Measurements from ENCODE around the gene IGFL4. TPM values are rescaled to one million over a fixed set of nuclear protein-coding genes. Genes with fewer than 3 reads are reported as not detected.

Gene IGFL4
- total and polyA plus RNA-seq, 2 of the 13 experiments (the other 11 are each of a cell fraction or from before 2014, with no cell fraction given), result 1.2 to 1.4 TPM

DNA sequence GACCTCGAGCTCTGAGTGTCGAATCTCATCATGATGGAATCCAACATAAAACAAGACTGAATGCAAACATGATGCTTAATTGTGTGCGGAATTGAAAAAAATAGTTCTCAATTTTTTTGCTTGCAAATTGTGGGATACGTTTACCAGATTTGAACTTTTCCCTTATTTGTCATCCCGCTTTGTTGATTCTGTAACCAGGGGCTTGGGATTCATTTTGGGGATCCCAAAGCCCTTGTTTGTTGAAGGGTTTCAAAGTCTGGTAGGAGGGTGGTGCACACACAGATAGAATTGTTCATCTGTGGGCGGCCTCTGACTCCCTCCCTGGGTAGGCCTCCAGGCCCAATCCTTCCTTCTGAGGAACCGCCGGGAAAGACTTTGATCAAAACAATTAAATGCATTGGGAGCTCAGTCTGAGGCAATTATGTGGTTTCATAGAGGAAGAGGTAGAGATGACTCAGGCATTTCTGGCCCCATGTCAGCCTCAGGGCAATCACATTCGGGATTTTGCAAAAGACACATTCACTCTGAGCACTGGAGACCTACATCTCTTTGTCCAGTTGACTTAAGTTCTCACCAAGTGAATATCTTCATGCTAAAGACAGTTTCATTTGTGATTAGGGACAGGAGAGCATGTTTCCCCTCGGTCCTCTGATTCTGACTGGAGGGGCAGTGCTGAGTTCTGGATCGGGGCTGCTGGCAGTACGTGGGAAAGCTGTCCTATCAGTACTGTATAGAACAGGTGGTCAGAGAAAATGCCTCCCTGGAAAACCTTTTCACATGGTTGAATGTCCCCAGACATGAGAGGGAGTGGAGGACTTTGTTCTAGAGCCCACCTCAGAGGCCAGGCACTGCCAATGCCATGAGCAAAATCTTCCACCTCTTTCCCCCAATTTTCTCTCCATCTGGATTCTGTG, 27.8 kb upstream of the IGFL4 start (continued):
- TF ChIP-seq, protein P1, sequence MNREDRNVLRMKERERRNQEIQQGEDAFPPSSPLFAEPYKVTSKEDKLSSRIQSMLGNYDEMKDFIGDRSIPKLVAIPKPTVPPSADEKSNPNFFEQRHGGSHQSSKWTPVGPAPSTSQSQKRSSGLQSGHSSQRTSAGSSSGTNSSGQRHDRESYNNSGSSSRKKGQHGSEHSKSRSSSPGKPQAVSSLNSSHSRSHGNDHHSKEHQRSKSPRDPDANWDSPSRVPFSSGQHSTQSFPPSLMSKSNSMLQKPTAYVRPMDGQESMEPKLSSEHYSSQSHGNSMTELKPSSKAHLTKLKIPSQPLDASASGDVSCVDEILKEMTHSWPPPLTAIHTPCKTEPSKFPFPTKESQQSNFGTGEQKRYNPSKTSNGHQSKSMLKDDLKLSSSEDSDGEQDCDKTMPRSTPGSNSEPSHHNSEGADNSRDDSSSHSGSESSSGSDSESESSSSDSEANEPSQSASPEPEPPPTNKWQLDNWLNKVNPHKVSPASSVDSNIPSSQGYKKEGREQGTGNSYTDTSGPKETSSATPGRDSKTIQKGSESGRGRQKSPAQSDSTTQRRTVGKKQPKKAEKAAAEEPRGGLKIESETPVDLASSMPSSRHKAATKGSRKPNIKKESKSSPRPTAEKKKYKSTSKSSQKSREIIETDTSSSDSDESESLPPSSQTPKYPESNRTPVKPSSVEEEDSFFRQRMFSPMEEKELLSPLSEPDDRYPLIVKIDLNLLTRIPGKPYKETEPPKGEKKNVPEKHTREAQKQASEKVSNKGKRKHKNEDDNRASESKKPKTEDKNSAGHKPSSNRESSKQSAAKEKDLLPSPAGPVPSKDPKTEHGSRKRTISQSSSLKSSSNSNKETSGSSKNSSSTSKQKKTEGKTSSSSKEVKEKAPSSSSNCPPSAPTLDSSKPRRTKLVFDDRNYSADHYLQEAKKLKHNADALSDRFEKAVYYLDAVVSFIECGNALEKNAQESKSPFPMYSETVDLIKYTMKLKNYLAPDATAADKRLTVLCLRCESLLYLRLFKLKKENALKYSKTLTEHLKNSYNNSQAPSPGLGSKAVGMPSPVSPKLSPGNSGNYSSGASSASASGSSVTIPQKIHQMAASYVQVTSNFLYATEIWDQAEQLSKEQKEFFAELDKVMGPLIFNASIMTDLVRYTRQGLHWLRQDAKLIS (CRISPR knock-in tag; IDR thresholded peaks at IDR 0.05), result no peak
- TF ChIP-seq TP53 (CRISPR knock-in tag; conservative IDR thresholded peaks at IDR 0.05), result no peak
- no peak for TF ChIP-seq TOE1 (CRISPR knock-in tag; IDR thresholded peaks at IDR 0.05)
- TF ChIP-seq, protein P2, sequence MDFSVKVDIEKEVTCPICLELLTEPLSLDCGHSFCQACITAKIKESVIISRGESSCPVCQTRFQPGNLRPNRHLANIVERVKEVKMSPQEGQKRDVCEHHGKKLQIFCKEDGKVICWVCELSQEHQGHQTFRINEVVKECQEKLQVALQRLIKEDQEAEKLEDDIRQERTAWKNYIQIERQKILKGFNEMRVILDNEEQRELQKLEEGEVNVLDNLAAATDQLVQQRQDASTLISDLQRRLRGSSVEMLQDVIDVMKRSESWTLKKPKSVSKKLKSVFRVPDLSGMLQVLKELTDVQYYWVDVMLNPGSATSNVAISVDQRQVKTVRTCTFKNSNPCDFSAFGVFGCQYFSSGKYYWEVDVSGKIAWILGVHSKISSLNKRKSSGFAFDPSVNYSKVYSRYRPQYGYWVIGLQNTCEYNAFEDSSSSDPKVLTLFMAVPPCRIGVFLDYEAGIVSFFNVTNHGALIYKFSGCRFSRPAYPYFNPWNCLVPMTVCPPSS (IDR thresholded peaks at IDR 0.05), result no peak
- TF ChIP-seq ZNF563 (CRISPR knock-in tag; IDR thresholded peaks at IDR 0.05), result no peak
- no peak for TF ChIP-seq HNRNPL (IDR thresholded peaks at IDR 0.05; ENCODE audit: low read depth, low read length)
- TF ChIP-seq SATB2 (CRISPR knock-in tag; IDR thresholded peaks at IDR 0.05), result no peak
- peak; percentile 71 for TF ChIP-seq PPARG (CRISPR knock-in tag; conservative IDR thresholded peaks at IDR 0.05)
- TF ChIP-seq EHMT2 (IDR thresholded peaks at IDR 0.05; ENCODE audit: borderline replicate concordance, low read depth, low read length), result peak; percentile 10; the same call in 1 of the 2 replicates
- TF ChIP-seq ZBTB7A (CRISPR knock-in tag; IDR thresholded peaks at IDR 0.05), result no peak
- TF ChIP-seq, protein P3, sequence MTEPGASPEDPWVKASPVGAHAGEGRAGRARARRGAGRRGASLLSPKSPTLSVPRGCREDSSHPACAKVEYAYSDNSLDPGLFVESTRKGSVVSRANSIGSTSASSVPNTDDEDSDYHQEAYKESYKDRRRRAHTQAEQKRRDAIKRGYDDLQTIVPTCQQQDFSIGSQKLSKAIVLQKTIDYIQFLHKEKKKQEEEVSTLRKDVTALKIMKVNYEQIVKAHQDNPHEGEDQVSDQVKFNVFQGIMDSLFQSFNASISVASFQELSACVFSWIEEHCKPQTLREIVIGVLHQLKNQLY (CRISPR knock-in tag; IDR thresholded peaks at IDR 0.05), result no peak
- TF ChIP-seq, protein P4, sequence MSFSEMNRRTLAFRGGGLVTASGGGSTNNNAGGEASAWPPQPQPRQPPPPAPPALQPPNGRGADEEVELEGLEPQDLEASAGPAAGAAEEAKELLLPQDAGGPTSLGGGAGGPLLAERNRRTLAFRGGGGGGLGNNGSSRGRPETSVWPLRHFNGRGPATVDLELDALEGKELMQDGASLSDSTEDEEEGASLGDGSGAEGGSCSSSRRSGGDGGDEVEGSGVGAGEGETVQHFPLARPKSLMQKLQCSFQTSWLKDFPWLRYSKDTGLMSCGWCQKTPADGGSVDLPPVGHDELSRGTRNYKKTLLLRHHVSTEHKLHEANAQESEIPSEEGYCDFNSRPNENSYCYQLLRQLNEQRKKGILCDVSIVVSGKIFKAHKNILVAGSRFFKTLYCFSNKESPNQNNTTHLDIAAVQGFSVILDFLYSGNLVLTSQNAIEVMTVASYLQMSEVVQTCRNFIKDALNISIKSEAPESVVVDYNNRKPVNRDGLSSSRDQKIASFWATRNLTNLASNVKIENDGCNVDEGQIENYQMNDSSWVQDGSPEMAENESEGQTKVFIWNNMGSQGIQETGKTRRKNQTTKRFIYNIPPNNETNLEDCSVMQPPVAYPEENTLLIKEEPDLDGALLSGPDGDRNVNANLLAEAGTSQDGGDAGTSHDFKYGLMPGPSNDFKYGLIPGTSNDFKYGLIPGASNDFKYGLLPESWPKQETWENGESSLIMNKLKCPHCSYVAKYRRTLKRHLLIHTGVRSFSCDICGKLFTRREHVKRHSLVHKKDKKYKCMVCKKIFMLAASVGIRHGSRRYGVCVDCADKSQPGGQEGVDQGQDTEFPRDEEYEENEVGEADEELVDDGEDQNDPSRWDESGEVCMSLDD (CRISPR knock-in tag; IDR thresholded peaks at IDR 0.05; ENCODE audit: borderline replicate concordance), result peak; percentile 23; the same call in 1 of the 2 replicates
- TF ChIP-seq, protein P5, sequence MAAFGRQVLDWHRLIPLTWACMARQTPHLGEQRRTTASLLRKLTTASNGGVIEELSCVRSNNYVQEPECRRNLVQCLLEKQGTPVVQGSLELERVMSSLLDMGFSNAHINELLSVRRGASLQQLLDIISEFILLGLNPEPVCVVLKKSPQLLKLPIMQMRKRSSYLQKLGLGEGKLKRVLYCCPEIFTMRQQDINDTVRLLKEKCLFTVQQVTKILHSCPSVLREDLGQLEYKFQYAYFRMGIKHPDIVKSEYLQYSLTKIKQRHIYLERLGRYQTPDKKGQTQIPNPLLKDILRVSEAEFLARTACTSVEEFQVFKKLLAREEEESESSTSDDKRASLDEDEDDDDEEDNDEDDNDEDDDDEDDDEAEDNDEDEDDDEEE (CRISPR knock-in tag; IDR thresholded peaks at IDR 0.05), result no peak
- no peak for TF ChIP-seq TEAD3 (CRISPR knock-in tag; optimal IDR thresholded peaks at IDR 0.05; ENCODE audit: borderline replicate concordance)
- TF ChIP-seq POLR2A (IDR thresholded peaks at IDR 0.05; ENCODE audit: insufficient read depth in 1 of 2, low read depth in 2 of 2, low read length in 2 of 2), result no peak
- no peak for TF ChIP-seq ZNF430 (CRISPR knock-in tag; IDR thresholded peaks at IDR 0.05)
- TF ChIP-seq RARG (CRISPR knock-in tag; IDR thresholded peaks at IDR 0.05; ENCODE audit: low read depth), result no peak
- no peak for TF ChIP-seq SCMH1 (CRISPR knock-in tag; IDR thresholded peaks at IDR 0.05; ENCODE audit: borderline replicate concordance)
- 0 out of 2 replicates have a peak, but pooled peaks have one; percentile 51 for TF ChIP-seq SRF (IDR thresholded peaks at IDR 0.05; ENCODE audit: low read depth, low read length)
- TF ChIP-seq NR2F6 (IDR thresholded peaks at IDR 0.05), result peak; percentile 29; the same call in 1 of the 2 replicates
- no peak for TF ChIP-seq NR2F6 (CRISPR knock-in tag; IDR thresholded peaks at IDR 0.05)
